Spleen (tissue), 11 donors: Measurements from ENCODE around the gene PLA1A. TPM values are rescaled to one million over a fixed set of nuclear protein-coding genes. Genes with fewer than 3 reads are reported as not detected.

ENCODE experiments used
- DNase-seq: peaks from one replicate; pipeline ENCODE4 v3.0.0-alpha.2; 2020
- H3K27ac ChIP-seq, 8 donors: fragments of 200-600 bp; sonication (generic) in 7 of 8; 1 replicate in 4 of 8; 2 replicates in 4 of 8; pipeline versions ENCODE4 v1.5.0 to v1.8.0; 2016 to 2021; ENCODE audit warnings: inconsistent platforms in 4 of 8, mild to moderate bottlenecking in 4 of 8, moderate library complexity in 1 of 8
- H3K27me3 ChIP-seq, 7 donors: fragments of 200-600 bp; sonication (generic) in 6 of 7; replicated peaks in 1 of 7; 1 replicate in 4 of 7; 2 replicates in 3 of 7; pipeline versions ENCODE4 v1.5.0 to v1.8.0; 2016 to 2021; ENCODE audit warnings: inconsistent platforms in 3 of 7, mild to moderate bottlenecking in 1 of 7
- H3K36me3 ChIP-seq, 6 donors: fragments of 200-600 bp; sonication (generic) in 5 of 6; 1 replicate in 4 of 6; 2 replicates in 2 of 6; pipeline versions ENCODE4 v1.5.0 to v1.8.0; 2016 to 2021; ENCODE audit warnings: inconsistent platforms in 2 of 6
- H3K4me1 ChIP-seq, 6 donors: fragments of 200-600 bp; sonication (generic) in 5 of 6; 1 replicate in 3 of 6; 2 replicates in 3 of 6; pipeline versions ENCODE4 v1.5.0 to v1.8.0; 2016 to 2021; ENCODE audit warnings: inconsistent platforms in 3 of 6
- H3K4me3 ChIP-seq, 8 donors: fragments of 200-600 bp; sonication (generic) in 7 of 8; 1 replicate in 4 of 8; 2 replicates in 4 of 8; pipeline versions ENCODE4 v1.5.0 to v1.8.0; 2016 to 2021; ENCODE audit warnings: inconsistent platforms in 4 of 8, mild to moderate bottlenecking in 4 of 8, moderate library complexity in 2 of 8
- H3K9me3 ChIP-seq, 8 donors: fragments of 200-600 bp; sonication (generic) in 7 of 8; 1 replicate in 4 of 8; 2 replicates in 4 of 8; pipeline versions ENCODE4 v1.5.0 to v1.8.0; 2016 to 2021; ENCODE audit warnings: inconsistent platforms in 4 of 8
- CTCF ChIP-seq, 11 experiments: fragments of 200-600 bp in 7 of 11; fragments of 450-650 bp in 4 of 11; sonication (generic) in 4 of 11; IDR thresholded peaks in 8 of 11; conservative IDR thresholded peaks in 3 of 11; 1 replicate in 7 of 11; 2 replicates in 4 of 11; pipeline versions ENCODE4 v1.4.0 to v1.8.0; 2016 to 2021; ENCODE audit warnings: antibody characterized with exemption in 11 of 11, inconsistent platforms in 4 of 11, mild to moderate bottlenecking in 1 of 11
- POLR2A ChIP-seq, 3 donors: fragments of 450-650 bp; IDR thresholded peaks; one replicate each; pipeline ENCODE4 v1.5.1; 2017; ENCODE audit warnings: antibody characterized with exemption in 3 of 3, mild to moderate bottlenecking in 1 of 3
- POLR2AphosphoS5 ChIP-seq, 3 donors: sonication (generic); formaldehyde crosslinking; IDR thresholded peaks; one replicate each; pipeline ENCODE4 v1.5.1; 2017; ENCODE audit warnings: antibody characterized with exemption in 3 of 3
- WGBS, 5 donors: extraction: QIAGEN DNeasy Blood & Tissue Kit in 3 of 5; methylation state at CpG; one replicate each; pipeline versions ENCODE4 v1.1.5 to v1.1.7; 2013 to 2018; 5-methylcytosine and 5-hydroxymethylcytosine counted together
- intact Hi-C: fragments of 100-400 bp; cut with DNase I; formaldehyde crosslinking; loops from one replicate; pipeline ENCODE4 v1.15.0; 2023; ENCODE audit warnings: low total_unique reads
- polyA plus RNA-seq, 3 donors: library from polyadenylated mRNA; stranded (reverse); fragments of 200-250 nt; gene quantifications; one replicate each; pipeline ENCODE4 v1.2.1, GENCODE V29; 2013
- total RNA-seq, 7 donors: library from RNA; depleted of rRNA in 3 of 7; stranded (reverse); fragments of >200 nt in 3 of 7; fragmentation: NEBNext Ultra II Directional in 4 of 7; extraction: Animal tissue kit (Norgen Biotek cat#: 25700) in 4 of 7; gene quantifications; one replicate each; pipeline versions ENCODE4 v1.1.0 to v1.2.1, GENCODE V29; 2016 to 2021
- donor health status: healthy with polysubstance abuse.
- donor health status: DM: no; HTN: no; CAD: no; lungs with moderate emphysema.
- donor health status: DM: no; HTN: no; CAD: no.
- donor health status: Bipolar disorder and iron deficiency.
- donor health status: healthy.
- donor health status: DM: no; HTN: no; CAD: no.
- donor health status: DM: yes; HTN: yes; CAD: no.

The PLA1A gene
- total and polyA plus RNA-seq, 10 donors: 0.27 to 6.8 (median 0.79) TPM; not detected in 1

DNA sequence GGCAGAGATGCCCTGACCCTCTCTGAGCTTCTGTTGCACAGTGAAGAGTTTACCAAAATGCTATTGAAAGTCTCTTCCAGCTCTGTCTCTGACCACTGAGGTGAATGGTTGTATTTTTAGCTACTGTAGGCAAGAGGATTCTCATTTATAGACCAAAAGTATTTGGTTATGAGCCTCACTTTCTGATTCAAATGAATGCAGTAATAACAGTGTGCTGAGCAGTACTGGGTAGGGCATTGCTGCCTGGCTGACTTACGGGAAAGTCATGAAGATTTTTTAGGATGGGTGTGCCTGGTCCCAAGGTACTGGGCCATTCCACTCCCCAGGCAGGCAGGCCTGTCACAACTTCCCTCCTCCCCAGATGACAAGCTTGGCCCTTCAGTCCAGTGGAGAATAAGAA lies 15.5 kb downstream of the PLA1A start:
- Histone ChIP-seq H3K9me3 (peaks cover 0 to 4% (median 0%) of the 10 kb centered on the region in 8 donors), H3K4me1 (no peaks in the 10 kb centered on the region), H3K4me3 (no peak overlapping the region), H3K36me3 (no peaks in the 10 kb centered on the region), H3K27me3 (no peaks in the 10 kb centered on the region), H3K27ac (no peak overlapping the region)
- intact Hi-C loops: no loop called here
- no peak for DNase-seq
- 75 to 100% (median 100%) methylated on average over 1 of the region's 1 CpG for WGBS, 5 donors
- TF ChIP-seq CTCF (IDR thresholded peaks at IDR 0.05 in 8 of 11, conservative IDR thresholded peaks at IDR 0.05 in 3 of 11) (no peak), POLR2AphosphoS5 (IDR thresholded peaks at IDR 0.05) (no peak), POLR2A (IDR thresholded peaks at IDR 0.05) (no peak)

DNA sequence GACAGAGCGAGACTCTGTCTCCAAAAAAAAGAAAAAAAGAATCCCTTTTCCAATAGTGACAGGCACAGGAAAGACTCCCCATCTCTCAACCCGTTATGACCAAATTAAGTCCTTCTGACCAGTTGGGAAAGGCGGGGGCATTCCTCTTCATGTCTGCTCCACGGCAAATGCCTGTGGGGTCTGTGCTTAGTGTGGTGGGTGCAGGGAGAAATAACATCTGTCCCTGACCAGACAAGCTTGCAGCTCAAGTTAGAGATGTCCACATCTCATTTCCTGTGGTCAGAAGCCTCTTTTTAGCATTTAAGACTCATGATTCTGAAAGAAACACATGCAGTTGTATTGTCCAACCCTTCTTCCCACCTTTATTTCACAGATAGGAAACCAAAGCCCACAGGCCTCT lies 16.2 kb downstream of the PLA1A start:
- Histone ChIP-seq H3K27ac (no peak overlapping the region), H3K4me1 (no peaks in the 10 kb centered on the region), H3K9me3 (peaks cover 0 to 4% (median 0%) of the 10 kb centered on the region in 8 donors), H3K27me3 (no peaks in the 10 kb centered on the region), H3K4me3 (no peak overlapping the region), H3K36me3 (no peaks in the 10 kb centered on the region)
- TF ChIP-seq CTCF (IDR thresholded peaks at IDR 0.05 in 8 of 11, conservative IDR thresholded peaks at IDR 0.05 in 3 of 11) (no peak), POLR2AphosphoS5 (IDR thresholded peaks at IDR 0.05) (no peak), POLR2A (IDR thresholded peaks at IDR 0.05) (no peak)
- intact Hi-C loops: no loop called here
- no peak for DNase-seq
- WGBS, 5 donors: 85 to 94% (median 91%) methylated on average over 4 of the region's 4 CpGs

GRCh38 chr3:119616056-119616455 lies 18.4 kb downstream of the PLA1A start:
- 73 to 87% (median 85%) methylated on average over 4 of the region's 4 CpGs for WGBS, 5 donors
- H3K27ac ChIP-seq: no peak overlapping the region
- DNase-seq: no peak
- H3K4me3 ChIP-seq: no peak overlapping the region
- no peaks in the 10 kb centered on the region for H3K4me1 ChIP-seq
- no peak for TF ChIP-seq POLR2AphosphoS5 (IDR thresholded peaks at IDR 0.05)
- no peak for TF ChIP-seq POLR2A (IDR thresholded peaks at IDR 0.05)
- TF ChIP-seq CTCF (IDR thresholded peaks at IDR 0.05 in 8 of 11, conservative IDR thresholded peaks at IDR 0.05 in 3 of 11): no peak
- no peaks in the 10 kb centered on the region for H3K36me3 ChIP-seq
- H3K27me3 ChIP-seq: no peaks in the 10 kb centered on the region
- H3K9me3 ChIP-seq: peaks cover 0 to 1% (median 0%) of the 10 kb centered on the region in 8 donors
- intact Hi-C loops: no loop called here

DNA sequence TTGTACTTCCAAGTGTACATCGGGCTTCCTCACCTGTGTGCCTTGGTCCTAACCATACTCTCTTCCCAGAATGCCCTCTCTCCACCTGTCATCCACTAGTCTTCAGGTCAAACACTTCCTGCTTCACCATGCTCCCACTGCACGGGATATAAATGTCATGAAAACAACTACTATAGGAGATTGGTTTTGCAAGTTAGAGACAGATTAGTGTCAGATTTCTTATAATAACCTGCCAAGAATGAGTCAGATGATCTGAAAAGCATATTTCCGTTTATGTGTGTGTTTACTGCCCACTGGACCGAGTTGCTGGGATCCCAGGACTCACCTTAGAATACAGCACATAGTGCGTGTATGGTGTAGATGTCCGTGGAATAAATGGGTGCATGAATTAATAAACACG lies 21.4 kb downstream of the PLA1A start:
- intact Hi-C loops: no loop called here
- H3K27me3 ChIP-seq: no peaks in the 10 kb centered on the region
- TF ChIP-seq POLR2A (IDR thresholded peaks at IDR 0.05) (no peak), POLR2AphosphoS5 (IDR thresholded peaks at IDR 0.05) (no peak), CTCF (IDR thresholded peaks at IDR 0.05 in 8 of 11, conservative IDR thresholded peaks at IDR 0.05 in 3 of 11) (no peak)
- no peak overlapping the region for H3K27ac ChIP-seq
- no peak overlapping the region for H3K4me3 ChIP-seq
- H3K4me1 ChIP-seq: no peaks in the 10 kb centered on the region
- no peaks in the 10 kb centered on the region for H3K36me3 ChIP-seq
- 78 to 87% (median 86%) methylated on average over 7 of the region's 7 CpGs for whole genome bisulfite sequencing, 5 donors
- DNase-seq: no peak
- H3K9me3 ChIP-seq: no peaks in the 10 kb centered on the region
